Uterus (tissue), 4 donors: ENCODE data around the gene STAP2. TPM values are rescaled to one million over a fixed set of nuclear protein-coding genes. Genes with fewer than 3 reads are reported as not detected.
A peak's percentile ranks its signal among the peaks of the same experiment; 100 is the strongest.

Experiments used
- DNase-seq, 2 donors: peaks; one replicate each; pipeline ENCODE4 v3.0.0-alpha.2; 2019 to 2020
- H3K27ac ChIP-seq, 2 donors: fragments of 200-600 bp; sonication (generic); 1 replicate in 1 of 2; 2 replicates in 1 of 2; pipeline ENCODE4 v1.5.1; 2016 to 2018
- H3K27me3 ChIP-seq, 2 donors: fragments of 200-600 bp; sonication (generic); one replicate each; pipeline ENCODE4 v1.5.1; 2018 to 2019; ENCODE audit warnings: control low read depth in 1 of 2
- H3K36me3 ChIP-seq, 2 donors: fragments of 200-600 bp; sonication (generic); one replicate each; pipeline ENCODE4 v1.5.1; 2019; ENCODE audit warnings: control low read depth in 1 of 2
- H3K4me1 ChIP-seq, 2 donors: fragments of 200-600 bp; sonication (generic); one replicate each; pipeline ENCODE4 v1.5.1; 2018 to 2019; ENCODE audit warnings: control low read depth in 1 of 2
- H3K4me3 ChIP-seq, 2 donors: fragments of 200-600 bp; sonication (generic); 1 replicate in 1 of 2; 2 replicates in 1 of 2; pipeline ENCODE4 v1.5.1; 2018 to 2019; ENCODE audit warnings: mild to moderate bottlenecking in 1 of 2
- H3K9me3 ChIP-seq, 2 donors: fragments of 200-600 bp; sonication (generic); one replicate each; pipeline ENCODE4 v1.5.1; 2019; ENCODE audit warnings: control low read depth in 1 of 2
- POLR2A ChIP-seq, 2 donors: fragments of 450-650 bp; IDR thresholded peaks; one replicate each; pipeline ENCODE4 v1.6.1; 2016; ENCODE audit warnings: antibody characterized with exemption in 2 of 2, mild to moderate bottlenecking in 1 of 2, moderate library complexity in 1 of 2
- intact Hi-C: fragments of 100-400 bp; cut with DNase I; formaldehyde crosslinking; loops from one replicate; pipeline ENCODE4 v1.15.1; 2023; ENCODE audit warnings: low total_unique reads
- total RNA-seq, 4 donors: library from RNA; depleted of rRNA in 3 of 4; stranded (reverse); fragments of >200 nt in 3 of 4; gene quantifications; one replicate each; pipeline versions ENCODE4 v1.1.0 to v1.2.4, GENCODE V29; 2014 to 2023
- TF ChIP-seq, protein P1 (sequence below), 4 experiments: fragments of 200-600 bp in 2 of 4; fragments of 450-650 bp in 2 of 4; sonication (generic) in 2 of 4; IDR thresholded peaks; one replicate each; pipeline ENCODE4 v1.5.1; 2016 to 2019; ENCODE audit warnings: antibody characterized with exemption in 4 of 4, mild to moderate bottlenecking in 2 of 4, moderate library complexity in 1 of 4
- donor health status: DM: yes; HTN: yes; CAD: no.

STAP2 gene
- total RNA-seq, 4 donors from 2014 or later, result 0.29 to 9.4 (median 6.2) TPM

DNA sequence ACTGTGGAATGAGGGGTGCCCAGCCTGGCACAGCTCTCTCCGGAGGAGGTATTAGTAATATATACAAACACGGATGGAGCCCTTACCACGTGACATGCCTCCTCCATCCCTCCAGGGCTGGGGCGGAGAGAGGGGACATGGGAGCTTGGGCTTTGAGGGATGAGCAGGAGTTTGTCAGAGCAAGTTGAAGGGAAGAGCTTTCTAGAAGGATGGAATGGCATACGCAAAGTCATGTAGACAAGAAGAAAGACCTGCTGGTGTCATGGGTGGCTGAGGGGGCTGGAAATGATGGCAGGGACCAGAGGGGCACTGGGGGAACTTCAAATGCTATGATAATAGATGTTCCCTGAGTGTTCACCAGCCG lies 7.4 kb upstream of the STAP2 start:
- TF ChIP-seq POLR2A (IDR thresholded peaks at IDR 0.05), result no peak
- TF ChIP-seq, protein P1, sequence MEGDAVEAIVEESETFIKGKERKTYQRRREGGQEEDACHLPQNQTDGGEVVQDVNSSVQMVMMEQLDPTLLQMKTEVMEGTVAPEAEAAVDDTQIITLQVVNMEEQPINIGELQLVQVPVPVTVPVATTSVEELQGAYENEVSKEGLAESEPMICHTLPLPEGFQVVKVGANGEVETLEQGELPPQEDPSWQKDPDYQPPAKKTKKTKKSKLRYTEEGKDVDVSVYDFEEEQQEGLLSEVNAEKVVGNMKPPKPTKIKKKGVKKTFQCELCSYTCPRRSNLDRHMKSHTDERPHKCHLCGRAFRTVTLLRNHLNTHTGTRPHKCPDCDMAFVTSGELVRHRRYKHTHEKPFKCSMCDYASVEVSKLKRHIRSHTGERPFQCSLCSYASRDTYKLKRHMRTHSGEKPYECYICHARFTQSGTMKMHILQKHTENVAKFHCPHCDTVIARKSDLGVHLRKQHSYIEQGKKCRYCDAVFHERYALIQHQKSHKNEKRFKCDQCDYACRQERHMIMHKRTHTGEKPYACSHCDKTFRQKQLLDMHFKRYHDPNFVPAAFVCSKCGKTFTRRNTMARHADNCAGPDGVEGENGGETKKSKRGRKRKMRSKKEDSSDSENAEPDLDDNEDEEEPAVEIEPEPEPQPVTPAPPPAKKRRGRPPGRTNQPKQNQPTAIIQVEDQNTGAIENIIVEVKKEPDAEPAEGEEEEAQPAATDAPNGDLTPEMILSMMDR (IDR thresholded peaks at IDR 0.05), result no peak
- no peak overlapping the region for H3K27ac ChIP-seq
- intact Hi-C loops, result no loop called here

DNA sequence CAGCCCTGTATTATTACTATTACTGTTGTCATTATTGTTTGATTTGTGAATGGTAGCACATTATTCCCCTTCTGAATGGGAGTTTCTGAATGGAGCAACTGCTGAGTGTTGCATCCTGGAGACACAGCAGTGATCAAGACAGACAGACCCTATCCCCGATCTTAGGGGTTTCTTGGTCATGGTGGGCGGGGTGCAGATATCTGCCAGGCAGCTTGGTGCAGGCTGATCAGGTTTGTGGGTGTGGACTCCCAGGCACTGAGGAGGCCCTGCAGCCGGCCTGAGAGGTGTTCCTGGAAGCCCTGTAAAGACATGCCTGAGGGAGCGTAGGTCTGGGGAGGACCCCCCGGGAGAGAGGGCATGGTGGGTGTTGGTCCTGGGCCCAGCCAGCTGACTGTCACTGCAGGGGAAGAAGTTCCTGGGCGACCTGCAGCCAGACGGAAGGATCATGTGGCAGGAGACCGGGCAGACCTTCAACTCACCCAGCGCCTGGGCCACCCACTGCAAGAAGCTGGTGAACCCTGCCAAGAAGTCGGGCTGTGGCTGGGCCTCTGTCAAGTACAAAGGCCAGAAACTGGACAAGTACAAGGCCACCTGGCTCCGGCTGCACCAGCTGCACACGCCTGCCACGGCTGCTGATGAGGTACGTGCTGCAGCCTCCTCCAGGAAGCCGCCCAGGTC lies 6.9 kb upstream of the STAP2 start:
- Histone ChIP-seq H3K27me3 (no peaks in the 10 kb centered on the region), H3K4me1 (peaks cover 3 to 5% of the 10 kb centered on the region in 2 donors), H3K9me3 (no peaks in the 10 kb centered on the region), H3K4me3 (no peak overlapping the region), H3K36me3 (no peaks in the 10 kb centered on the region), H3K27ac (no peak overlapping the region)
- DNase-seq, result no peak
- intact Hi-C loops, result no loop called here
- TF ChIP-seq, protein P1 (IDR thresholded peaks at IDR 0.05), result no peak
- no peak for TF ChIP-seq POLR2A (IDR thresholded peaks at IDR 0.05)

More for the DNA sequence above, 7.4 kb upstream of the STAP2 start:
- no peak overlapping the region for H3K4me3 ChIP-seq
- no peak for DNase-seq
- H3K36me3 ChIP-seq, result no peaks in the 10 kb centered on the region
- H3K9me3 ChIP-seq, result no peaks in the 10 kb centered on the region
- peaks cover 3 to 5% of the 10 kb centered on the region in 2 donors for H3K4me1 ChIP-seq
- no peaks in the 10 kb centered on the region for H3K27me3 ChIP-seq

DNA sequence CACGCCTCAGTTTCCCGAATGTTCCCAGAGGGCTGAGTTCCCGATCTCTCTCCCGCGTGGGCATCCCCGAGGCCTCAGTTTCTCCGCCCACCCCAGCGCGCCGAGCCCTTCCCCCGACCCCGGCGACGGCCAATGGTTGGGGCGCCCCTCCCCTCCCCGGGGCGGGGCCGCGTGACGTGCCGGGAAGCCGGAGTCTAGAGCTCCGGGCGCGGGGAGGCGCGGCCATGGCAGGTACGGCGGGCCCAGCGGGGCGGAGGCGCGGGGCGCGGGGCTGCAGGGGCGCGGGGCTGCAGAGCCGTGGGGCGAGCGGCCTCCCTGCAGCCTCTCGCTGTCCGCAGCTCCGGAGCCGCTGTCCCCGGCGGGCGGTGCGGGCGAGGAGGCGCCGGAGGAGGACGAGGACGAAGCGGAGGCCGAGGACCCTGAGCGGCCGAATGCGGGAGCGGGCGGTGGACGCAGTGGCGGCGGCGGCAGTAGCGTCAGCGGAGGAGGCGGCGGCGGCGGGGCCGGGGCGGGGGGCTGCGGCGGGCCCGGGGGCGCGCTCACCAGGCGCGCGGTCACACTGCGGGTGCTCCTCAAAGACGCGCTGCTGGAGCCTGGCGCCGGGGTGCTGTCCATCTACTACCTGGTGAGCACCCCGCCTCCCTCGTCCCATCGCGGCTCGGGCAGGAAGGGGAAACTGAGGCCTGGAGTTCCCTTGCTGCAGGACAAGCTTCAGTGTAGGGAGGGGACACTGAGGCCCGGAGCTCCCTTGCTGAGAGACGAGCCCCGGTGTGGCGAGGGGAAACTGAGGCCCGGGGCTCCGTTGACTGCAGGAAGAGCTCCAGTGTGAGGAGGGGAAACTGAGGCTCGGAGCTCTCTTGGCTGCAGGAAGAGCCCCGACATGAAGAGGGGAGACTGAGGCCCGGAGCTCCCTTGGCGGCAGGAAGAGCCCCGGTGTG lies 5.0 kb upstream of the STAP2 start, which contains the start of gene MPND:
Gene MPND (plus strand): TSS at position 193 of the 938 bp plus-strand sequence. CDS start 32 bp downstream, at position 225.
- DNase-seq, result peak; percentile 87 to 93
- Histone ChIP-seq H3K27ac (peak within 1 kb of the TSS; percentile 94 to 95), H3K27me3 (no peaks in the 10 kb centered on the region), H3K4me1 (peaks cover 3 to 5% of the 10 kb centered on the region in 2 donors), H3K9me3 (no peaks in the 10 kb centered on the region), H3K36me3 (no peaks in the 10 kb centered on the region), H3K4me3 (peak within 1 kb of the TSS; percentile 66 to 84)
- intact Hi-C loops, result no loop called here
- TF ChIP-seq POLR2A (IDR thresholded peaks at IDR 0.05), result peak; percentile 57 to 69
- TF ChIP-seq, protein P1 (IDR thresholded peaks at IDR 0.05), result peak in 2 of 4 experiments; percentile 4 to 7

DNA sequence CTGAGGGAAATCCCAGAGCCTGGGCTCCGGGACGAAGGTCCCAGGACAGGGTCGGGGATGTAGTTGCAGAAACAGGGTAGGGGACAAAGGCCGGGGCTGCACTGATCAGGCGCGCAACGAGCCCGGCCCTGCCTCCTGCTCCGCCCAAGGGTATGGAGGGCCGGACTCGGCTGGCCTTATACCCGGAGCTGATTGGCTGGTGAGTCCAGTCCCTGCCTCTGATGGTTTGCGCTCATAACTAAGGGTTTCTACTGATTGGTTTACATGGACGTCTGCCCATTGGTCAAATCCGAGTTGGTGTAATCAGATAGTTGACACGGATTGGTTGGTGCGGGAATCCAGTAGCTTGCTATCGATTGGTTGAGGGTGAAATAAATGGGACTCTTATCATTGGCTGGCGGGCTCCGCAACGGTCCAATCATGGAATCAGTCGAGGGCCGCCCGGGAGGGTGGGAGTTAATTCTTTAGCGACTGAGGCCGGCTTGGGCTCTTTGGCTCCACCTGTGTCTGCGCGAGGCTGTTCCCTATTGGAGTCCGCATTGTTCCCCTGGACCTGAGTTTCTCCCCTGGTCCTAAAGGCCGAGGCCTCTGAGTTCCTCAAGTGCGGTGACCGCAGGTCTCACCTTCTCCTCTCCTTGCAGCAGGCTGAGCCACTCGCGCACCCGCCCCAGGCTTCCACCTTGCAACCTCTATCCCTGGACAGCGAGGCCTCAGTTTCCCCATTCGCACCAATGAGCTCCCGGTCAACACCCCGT lies 4.2 kb upstream of the STAP2 start:
- peaks cover 3 to 5% of the 10 kb centered on the region in 2 donors for H3K4me1 ChIP-seq
- DNase-seq, result peak; percentile 93 to 99
- no peaks in the 10 kb centered on the region for H3K36me3 ChIP-seq
- peak overlapping the region; percentile 94 to 95 for H3K27ac ChIP-seq
- H3K27me3 ChIP-seq, result no peaks in the 10 kb centered on the region
- intact Hi-C loops, result no loop called here
- peak overlapping the region; percentile 66 to 84 for H3K4me3 ChIP-seq
- TF ChIP-seq, protein P1 (IDR thresholded peaks at IDR 0.05), result peak in 3 of 4 experiments; percentile 12 to 26 (median 16)
- TF ChIP-seq POLR2A (IDR thresholded peaks at IDR 0.05), result peak; percentile 94
- no peaks in the 10 kb centered on the region for H3K9me3 ChIP-seq
